DMS153 (cell line): ENCODE measurements around the gene CYBA.
"Not testable (repeated sequence)": the region's sequence is repeated elsewhere in the genome, so short reads cannot be mapped to it uniquely, and the experiment has no call there.

Source experiments
- DNase-seq: peaks from one replicate; lab custom pipeline; 2025; lab: John Stamatoyannopoulos, UW

The CYBA gene

GRCh38 chr16:88610909-88611812 is 39.7 kb downstream of the CYBA start:
- no peak for DNase-seq

GRCh38 chr16:88610080-88610479 is 40.8 kb downstream of the CYBA start:
- no peak for DNase-seq

GRCh38 chr16:88609426-88609825 is 41.4 kb downstream of the CYBA start:
- DNase-seq = not testable (repeated sequence)

GRCh38 chr16:88608076-88608475 is 42.8 kb downstream of the CYBA start:
- no peak for DNase-seq

DNA sequence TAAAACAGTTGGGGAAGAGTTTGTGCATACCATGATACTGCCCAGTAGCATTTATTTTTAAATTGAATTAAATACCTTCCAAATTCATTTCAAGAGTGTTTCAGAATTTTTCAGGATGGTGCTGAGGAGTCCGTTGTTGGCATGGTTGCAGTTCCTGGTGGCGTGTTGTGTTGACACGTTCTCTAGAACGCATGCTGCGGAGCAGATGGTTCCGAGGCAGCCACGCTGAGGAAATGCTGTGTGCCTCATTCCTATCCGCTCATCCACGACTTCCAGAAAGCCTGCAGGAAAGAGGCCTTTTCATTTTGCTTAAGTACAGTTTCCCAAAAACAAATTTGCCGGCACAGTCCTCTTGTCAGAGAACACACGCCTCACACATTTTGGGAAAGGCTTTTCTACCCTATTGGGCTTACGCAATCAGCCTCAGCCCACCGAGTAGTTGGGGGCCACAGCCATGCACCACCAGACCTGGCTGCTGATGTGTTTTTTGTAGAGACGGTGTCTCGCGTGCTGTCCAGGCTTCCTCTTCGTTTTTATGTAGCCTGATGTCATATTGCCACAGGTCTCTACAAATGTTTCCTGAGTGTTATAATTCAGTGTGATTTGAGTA is 44.6 kb downstream of the CYBA start:
- DNase-seq = no peak

DNA sequence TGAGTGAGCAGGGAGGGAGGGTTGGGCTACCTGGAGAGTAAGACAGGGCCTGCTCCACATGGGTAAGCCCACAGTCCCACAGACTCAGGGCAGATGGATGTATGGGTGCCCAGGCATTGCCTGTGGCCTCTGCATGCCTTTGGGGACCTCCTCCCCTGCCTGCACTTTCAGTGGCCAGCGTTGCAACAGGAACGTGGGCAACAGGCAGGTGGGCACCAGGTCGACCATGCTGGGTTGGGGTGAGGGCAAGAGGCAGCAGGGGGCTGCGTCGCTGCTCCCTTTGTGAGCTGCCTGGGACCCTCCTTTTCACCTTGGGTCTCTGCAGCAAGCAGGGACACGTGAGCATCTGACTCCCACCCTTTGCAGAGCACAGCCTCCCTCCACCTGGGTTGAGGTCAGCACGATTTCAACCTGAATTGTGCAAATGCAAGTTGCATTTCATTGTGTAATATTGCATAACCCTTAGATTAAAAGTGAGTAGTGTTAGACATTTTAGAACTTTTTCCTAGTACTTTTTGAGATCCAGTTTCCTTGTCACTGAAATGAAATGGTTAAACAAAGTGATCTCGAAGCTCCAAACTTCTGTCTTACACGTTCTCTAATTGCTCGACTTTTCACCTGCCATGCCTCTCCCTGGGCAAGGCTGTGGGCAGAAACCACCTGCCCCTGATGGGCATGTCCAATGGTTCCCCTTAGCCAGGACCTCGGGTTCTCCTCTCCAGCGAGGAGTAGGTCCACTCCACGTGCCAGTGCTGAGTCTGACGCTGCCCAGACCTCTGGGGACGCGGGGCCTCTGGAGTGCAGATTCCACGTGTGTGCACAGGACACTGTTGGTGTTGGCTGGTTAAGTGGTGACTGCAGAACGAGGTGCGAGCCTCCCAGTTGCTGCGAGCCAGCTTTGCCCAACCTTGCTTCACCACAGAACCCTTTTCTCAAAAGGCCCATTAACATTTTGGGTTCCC is 45.4 kb downstream of the CYBA start:
- no peak for DNase-seq

DNA sequence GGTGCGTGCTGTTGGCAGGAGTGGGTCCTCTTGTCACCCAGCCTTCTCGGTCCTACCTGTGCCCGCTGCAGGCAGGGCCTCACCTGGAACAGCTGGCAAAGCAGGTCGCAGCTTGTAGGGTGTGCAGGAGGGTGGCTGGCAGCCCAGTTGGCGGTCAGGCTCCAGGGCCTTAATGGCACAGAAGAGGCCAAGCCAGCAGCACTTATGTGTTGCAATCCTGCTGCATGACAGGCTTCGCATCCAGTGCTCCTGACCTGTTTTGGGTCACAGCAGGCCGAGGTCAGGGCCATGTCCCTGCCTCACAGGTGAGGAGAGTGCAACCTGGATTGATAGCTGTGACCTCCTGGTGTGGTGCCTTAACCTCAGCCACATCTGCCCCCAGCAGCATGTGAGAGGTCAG is 48.8 kb downstream of the CYBA start:
- no peak for DNase-seq

- no peak for DNase-seq
Measured at GRCh38 chr16:88601313-88602036, 49.4 kb downstream of the CYBA start.

GRCh38 chr16:88600539-88600896 is 50.3 kb downstream of the CYBA start:
- no peak for DNase-seq

DNA sequence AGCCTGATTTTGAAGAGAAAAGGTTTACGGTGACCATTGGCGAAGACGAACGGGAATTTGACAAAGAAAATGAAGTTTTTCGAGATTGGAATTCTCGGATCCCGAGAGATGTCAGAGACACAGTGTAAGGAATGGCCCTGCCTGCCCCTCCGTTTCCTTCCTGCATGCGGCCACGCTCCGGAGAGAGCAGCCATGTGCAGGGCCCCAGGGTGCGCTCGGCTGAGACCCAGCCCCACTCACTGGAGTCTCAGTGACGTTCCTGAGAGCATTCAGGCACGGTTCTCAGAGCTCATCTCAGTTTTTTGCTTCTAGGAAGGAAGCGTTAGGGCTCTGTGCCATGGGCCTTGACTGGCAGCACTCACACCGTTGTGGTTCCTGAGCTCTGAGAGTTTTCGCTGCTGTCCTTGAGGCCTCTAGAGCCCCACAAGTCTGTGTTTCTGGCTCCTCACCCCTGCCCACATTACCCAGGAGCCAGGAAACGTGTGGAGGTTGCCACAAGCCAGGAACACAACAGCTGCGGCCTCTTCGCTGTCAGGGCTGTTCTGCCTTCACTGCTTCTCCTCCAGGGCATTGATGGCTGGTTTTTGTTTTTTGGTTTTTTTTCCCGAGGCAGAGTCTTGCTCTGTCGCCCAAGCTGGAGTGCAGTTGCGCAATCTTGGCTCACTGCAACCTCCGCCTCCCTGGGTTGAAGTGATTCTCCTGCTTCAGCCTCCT is 50.9 kb downstream of the CYBA start:
- DNase-seq = no peak

- DNase-seq = no peak
Measured at GRCh38 chr16:88599092-88599733, 51.6 kb downstream of the CYBA start.

DNA sequence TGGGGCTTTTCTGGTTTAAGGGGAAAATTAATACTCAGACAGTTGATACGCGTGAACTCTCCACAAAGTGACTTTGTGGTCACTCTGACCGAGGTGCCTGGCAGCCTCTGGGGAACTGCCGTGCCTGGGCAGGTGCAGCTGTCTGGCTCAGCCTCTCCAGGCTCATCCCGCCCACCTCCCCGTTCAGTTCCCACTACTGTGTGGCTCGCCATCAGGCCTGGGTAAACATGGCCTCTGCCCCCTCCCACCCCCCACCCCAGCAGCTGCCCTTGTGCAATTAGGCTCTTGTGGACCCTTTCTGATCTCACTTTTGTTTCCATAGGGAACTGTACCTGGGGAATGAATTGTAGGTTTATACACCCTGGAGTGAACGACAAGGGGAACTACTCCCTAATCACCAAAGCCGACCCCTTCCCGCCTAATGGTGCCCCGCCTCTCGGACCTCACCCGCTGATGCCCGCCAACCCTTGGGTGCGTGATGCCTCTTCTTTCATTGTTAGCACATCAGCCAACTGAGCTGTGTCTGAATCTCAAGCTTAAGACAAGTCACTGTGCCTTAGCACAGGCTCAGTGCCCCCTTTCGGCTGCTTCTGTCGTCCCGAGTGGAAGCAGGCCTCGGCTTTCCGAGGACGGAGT is 52.9 kb downstream of the CYBA start:
- DNase-seq = no peak

- no peak for DNase-seq
Measured at GRCh38 chr16:88596483-88596882, 54.4 kb downstream of the CYBA start.

DNA sequence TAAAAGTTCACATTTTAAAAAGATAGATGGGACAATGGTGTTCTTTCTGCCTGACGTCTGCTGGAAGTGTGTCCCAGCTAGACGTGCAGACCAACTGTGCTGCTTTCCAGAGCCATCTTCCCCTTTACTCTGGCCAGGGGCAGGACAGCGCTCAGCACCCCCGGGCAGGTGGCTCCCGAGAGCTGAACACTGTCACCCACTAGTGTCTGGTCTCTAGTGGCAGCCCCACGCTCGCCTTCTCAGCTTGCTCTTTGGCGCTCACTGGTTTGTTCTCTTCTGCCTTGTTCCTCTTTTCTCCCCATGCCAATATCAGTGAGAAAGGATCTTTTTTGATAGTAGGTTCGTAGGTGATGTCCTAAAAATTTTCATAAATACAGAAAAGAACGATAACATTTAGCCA is 54.9 kb downstream of the CYBA start:
- no peak for DNase-seq

DNA sequence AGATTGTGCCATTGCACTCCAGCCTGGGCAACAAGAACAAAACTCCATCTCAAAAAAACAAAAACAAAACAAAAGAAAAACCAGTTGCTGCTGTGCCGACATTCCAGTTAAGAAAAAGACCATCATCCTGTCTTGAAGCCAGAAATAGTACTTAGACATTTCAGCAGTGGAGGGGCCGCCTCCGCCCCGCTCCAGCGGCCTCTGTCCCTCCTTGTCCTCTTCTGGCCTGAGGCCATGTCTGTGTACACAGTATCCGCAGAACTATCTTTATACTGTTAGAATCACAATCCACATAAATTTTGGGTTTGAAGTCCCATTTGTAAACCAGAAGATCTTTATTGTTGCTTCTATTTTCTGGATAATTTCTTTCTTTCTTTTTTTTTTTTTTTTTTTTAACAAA is 55.8 kb downstream of the CYBA start:
- DNase-seq = no peak

DNA sequence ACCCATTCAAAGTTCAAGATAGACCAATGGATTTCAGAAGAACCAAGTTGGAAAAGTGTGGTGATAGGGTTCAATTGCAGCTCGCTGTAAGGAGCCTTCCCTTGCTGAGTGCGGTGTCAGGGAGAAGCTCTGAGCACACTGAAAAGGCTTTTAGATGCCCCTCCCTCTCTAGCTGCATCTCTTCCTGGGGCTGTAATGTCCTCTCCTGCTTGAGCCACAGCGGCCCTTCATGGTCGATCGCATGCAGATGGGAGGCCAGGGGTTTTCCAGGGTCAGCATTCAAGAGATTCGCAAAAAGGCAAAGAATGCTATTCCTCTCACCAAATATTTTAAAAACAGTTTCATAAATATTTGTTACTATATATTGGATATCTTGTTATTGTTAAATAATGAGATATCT is 56.9 kb downstream of the CYBA start:
- no peak for DNase-seq

DNA sequence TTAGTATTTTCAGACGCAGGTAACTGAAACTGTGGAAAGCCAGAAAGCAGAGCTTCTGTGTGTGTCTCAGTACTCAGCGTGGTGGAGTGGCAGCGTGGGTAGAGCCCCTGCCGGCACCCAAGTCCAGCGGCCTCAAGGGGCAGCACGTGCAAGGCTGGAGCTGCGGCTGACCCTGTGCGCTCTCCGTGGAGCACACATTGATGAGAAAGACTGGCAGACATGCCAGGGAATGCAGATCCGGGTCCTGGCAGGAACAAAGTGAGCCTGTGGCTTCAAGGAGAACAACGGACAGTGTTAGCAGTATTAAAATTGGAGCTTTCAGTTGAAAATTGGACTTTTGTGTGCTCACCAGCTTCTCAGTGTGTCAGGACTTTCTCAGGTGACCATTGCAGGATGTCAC is 57.4 kb downstream of the CYBA start:
- no peak for DNase-seq
